ENCODE results near the gene SCN4A.
"Not testable (repeated sequence)": the region's sequence is repeated elsewhere in the genome, so short reads cannot be mapped to it uniquely, and the experiment has no call there.

SCN4A gene

DNA sequence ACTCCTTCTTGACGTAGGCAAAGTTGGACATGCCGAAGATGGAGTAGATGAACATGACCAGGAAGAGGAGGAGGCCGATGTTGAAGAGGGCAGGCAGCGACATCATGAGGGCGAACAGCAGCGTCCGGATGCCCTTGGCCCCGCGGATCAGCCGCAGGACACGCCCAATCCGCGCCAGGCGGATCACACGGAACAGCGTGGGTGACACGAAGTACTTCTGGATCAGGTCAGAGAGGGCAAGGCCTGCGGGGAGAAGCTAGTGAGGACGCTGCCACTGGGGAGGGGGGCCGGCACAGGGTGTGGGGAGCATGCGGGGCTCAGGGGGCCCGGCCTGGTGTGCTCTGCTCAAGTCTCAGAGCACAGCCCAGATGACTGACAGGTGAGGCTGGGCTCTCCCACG, 31.0 kb downstream of the SCN4A start:
- FAIRE-seq (no peak), DNase-seq (ENCODE audit: extremely low spot score, insufficient read length, low read depth) (no peak)

- no peak for FAIRE-seq
- no peak for DNase-seq (ENCODE audit: extremely low spot score, insufficient read length, low read depth)
Observed at GRCh38 chr17:63941162-63941561, 31.6 kb downstream of the SCN4A start.

DNA sequence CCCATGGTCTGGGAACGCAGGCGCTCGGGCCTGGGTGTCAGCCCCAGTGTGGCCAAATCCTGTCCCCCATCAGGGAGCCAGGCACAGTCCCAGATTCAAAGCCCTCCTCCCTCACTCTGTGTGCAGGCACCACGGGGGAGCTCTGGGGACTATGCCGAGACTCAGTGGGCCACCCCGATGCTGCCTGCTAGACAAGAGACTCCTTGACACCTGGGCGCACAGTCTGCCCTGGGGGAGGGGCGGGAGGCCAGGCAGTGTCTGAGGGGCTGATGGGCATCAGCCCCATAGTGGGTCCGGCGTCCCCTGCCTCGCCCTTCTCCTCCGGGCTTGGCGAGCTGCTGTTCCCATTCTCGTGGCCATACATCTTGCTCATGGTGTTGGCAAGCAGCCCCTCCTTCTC, 32.1 kb downstream of the SCN4A start:
- FAIRE-seq (no peak), DNase-seq (ENCODE audit: extremely low spot score, insufficient read length, low read depth) (no peak)

- no peak for DNase-seq (ENCODE audit: extremely low spot score, insufficient read length, low read depth)
- no peak for FAIRE-seq
Observed at GRCh38 chr17:63939884-63940283, 32.8 kb downstream of the SCN4A start.

- no peak for DNase-seq (ENCODE audit: extremely low spot score, insufficient read length, low read depth)
- no peak for FAIRE-seq
Observed at GRCh38 chr17:63939401-63939800, 33.3 kb downstream of the SCN4A start.

DNA sequence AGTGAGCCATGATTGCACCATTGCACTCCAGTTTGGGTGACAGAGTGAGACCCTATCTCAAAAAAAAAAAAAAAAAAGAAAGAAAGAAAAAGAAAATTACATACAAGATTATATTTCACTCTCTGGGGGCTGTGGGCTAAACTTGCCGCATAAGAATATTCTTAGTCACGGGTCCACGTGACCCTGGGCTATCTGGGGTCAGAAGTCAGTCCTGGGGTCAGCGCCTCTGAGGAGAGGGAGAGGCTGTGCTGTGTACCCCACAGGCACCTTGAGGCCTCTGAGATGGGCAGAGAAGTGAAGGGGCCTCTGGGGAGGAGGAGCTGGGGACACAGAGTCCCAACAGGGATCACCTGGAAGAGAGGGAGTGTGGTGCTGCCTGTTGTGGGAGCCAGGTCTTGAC, 34.8 kb downstream of the SCN4A start:
- FAIRE-seq, result no peak
- no peak for DNase-seq (ENCODE audit: extremely low spot score, insufficient read length, low read depth)

DNA sequence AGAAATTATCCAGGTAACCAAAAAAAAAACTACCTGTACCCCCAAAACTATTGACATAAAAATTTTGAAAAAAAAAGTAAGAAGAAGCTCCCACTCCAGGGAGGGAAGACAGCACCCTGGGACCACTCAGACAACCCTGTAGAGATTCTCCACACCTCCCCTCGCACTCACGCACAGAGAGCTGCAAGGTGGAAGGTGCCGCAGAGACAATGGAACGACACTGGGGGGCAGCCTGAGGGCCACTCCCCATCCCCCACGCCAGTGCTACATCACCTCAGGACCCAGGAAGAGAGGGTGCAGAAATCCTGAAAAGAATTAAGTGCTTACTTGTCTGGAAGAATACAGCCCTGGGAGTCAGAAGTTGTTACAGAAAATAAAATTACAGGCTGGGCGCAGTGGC, 35.4 kb downstream of the SCN4A start:
- no peak for FAIRE-seq

DNA sequence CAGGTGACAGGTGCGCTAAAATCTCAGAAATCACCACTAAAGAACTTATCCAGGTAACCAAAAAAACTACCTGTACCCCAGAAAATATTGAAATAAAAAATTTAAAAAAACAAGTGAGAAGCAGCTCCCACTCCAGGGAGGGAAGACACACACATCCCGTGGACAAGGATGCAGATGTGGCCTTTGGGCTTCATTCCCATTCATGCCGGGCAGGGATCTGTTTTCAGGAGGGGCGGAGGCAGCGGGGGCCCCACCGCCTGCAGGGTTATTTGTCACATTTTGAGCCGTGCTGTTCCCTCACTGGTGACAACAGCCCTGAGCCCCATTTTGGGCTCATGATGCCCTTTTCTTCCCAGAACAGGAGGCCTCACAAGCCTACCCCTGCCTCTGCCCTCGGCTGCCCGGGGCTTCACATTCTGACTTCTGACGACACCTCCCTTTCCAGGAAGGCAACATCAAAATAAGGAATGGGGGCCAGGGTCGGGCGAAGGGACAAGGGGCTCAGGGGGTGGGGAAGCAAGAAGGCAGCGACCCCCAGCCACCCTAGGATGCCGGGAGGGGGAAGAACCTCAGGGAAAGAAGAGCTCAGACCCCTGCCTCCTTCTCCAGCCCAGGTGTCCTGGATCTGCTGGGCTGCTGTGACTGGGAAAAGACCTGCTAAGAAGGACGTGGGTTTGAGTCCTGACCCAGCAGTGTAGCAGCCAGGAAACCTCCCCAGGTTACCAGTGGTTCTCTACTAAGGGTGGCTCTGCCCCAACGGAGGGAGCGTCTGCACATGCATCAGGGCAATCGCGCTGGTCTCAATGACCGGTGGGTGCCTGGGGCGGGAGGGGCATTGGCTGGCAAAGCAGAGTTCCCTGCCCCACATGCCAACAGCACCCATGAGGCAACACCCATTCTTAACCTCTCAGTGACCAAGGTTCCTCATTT, 38.3 kb downstream of the SCN4A start:
- FAIRE-seq (no peak), DNase-seq (ENCODE audit: extremely low spot score, insufficient read length, low read depth) (no peak)

More for the DNA sequence above, 35.4 kb downstream of the SCN4A start:
- no peak for DNase-seq (ENCODE audit: extremely low spot score, insufficient read length, low read depth)

DNA sequence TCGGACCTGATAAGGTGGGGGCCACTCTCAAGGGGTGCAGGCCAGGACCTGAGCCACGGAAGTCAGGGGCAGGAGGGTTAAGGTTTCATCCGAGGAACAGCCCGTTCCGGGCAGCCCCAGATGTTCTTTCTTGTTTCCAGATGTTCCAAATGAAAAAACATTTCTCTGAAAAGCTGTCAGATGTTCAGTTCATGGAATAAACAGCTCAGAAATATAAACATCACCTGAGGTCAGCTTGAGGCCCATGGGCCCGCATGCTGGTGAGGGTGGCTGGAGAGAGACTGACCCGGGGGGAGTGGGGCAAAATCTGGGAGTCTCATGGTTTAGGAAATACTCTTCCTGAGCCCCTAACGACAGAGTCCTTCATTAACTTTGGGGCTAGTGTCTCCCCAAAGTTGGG, 39.1 kb downstream of the SCN4A start:
- FAIRE-seq (no peak), DNase-seq (ENCODE audit: extremely low spot score, insufficient read length, low read depth) (no peak)

DNA sequence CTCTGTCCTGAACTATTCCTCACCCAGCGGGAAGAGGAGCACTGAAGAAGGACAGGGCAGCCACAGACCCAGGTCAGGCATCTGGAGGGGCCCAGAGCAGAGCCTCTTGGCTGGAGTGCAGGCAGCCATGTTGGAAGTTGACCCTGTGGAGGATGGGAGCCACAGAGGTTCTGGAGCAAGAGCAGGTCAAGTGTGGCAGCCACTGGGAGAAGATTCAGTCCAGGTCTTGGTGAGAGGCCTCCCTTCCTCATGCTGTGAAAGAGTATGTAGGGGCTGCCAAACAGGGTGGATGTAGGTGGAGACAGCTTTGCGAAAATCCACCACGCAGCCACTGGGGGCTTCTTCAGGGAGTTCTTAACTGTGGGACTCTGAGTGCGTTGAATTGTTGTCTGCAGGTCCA, 40.0 kb downstream of the SCN4A start:
- DNase-seq (ENCODE audit: extremely low spot score, insufficient read length, low read depth) (no peak), FAIRE-seq (no peak)

- FAIRE-seq, result peak; percentile 96
- DNase-seq (ENCODE audit: extremely low spot score, insufficient read length, low read depth), result peak; percentile 84
Observed at GRCh38 chr17:63931981-63932561, 40.6 kb downstream of the SCN4A start, which contains the start of gene CD79B. Gene CD79B (minus strand): TSS chr17:63932331. CDS start chr17:63932261, 70 bp downstream.

GRCh38 chr17:63930951-63931575, 41.7 kb downstream of the SCN4A start:
- no peak for DNase-seq (ENCODE audit: extremely low spot score, insufficient read length, low read depth)
- FAIRE-seq, result peak; percentile 83

DNA sequence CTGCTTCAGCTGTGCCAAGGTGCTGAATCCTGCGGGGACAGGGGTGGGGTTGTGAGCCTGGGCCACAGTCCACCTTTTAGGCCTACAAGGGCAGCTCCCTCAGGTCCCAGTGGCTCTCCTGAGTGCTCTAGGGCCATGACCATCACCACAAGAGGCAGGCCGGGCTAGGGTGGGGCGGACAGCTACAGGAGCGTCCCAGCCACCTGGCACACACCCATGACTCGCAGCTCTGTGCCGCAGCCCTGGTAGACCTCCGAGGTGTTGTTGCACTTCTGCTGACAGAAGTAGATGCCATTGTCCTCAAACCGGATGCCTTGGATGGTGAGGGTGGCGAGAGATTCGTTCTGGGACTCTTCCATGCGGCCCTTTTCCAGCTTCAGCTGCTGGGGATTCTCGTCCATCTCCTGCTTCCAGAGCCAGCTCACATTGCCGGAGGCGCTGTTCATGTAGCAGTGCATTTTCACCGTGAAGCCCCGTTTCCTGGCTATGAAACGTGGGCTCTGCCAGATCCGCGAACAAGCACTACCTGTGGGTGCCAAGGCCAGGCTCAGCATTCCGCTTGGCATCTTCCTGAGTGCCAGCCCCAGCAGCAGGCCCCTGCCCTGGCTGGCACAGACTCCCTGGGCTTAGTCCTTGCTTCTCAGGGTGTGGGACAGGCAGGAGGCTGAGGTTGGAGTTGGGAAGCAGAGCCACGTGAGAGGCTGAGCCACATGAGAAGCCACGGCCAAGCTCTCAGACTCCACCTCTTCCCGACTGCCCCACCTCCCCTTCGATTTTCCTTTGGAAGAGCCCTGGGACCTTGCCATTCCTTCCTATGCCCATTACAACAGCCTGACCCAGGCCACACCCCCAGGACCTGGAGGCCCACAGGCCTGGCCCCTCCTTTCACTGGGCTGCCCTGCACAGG, 42.6 kb downstream of the SCN4A start:
- DNase-seq (ENCODE audit: extremely low spot score, insufficient read length, low read depth), result no peak
- no peak for FAIRE-seq

GRCh38 chr17:63928966-63929695, 43.6 kb downstream of the SCN4A start:
- FAIRE-seq, result no peak
- DNase-seq (ENCODE audit: extremely low spot score, insufficient read length, low read depth), result no peak

GRCh38 chr17:63928172-63928666, 44.5 kb downstream of the SCN4A start:
- FAIRE-seq, result no peak
- DNase-seq (ENCODE audit: extremely low spot score, insufficient read length, low read depth), result no peak

GRCh38 chr17:63927464-63928171, 45.1 kb downstream of the SCN4A start:
- peak; percentile 60 for FAIRE-seq
- no peak for DNase-seq (ENCODE audit: extremely low spot score, insufficient read length, low read depth)

DNA sequence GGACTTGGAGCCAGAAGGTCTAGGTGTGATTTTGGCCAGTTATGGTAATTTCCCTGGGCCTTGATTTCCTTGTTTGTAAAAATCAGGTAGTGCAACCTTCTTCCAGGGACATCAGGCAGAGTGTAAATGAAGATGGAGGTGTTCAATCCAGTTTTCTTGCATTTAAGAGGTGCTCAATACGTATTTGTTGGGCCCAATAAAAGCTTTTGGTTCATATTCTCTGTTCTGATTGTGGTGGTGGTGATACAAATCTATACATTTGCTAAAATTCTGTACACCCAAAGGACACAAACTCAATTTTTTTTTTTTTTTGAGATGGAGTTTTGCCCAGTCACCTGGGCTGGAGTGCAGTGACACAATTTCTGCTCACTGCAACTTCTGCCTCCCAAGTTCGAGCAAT, 46.6 kb downstream of the SCN4A start:
- DNase-seq (ENCODE audit: extremely low spot score, insufficient read length, low read depth), result no peak
- FAIRE-seq, result no peak

DNA sequence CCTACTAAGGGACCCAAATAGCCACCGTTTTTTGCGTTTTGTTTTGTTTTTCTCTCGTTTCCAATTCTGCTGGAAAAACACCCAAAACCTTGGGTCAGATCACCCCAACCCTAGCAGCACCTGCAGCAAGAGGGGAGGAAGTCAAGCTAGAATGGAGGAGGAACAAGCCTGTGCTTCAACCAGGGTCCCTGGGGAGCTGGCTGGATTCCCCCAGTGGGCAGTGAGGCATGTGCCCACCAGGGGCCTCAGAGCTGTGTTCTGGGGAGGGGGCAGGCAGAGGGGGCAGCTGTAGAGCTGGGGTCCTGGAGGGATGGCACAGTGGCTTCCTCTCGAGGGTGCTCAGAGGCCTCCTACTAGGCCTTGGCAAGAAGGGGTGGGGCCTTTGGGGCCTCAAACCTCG, 47.1 kb downstream of the SCN4A start:
- no peak for FAIRE-seq
- no peak for DNase-seq (ENCODE audit: extremely low spot score, insufficient read length, low read depth)

DNA sequence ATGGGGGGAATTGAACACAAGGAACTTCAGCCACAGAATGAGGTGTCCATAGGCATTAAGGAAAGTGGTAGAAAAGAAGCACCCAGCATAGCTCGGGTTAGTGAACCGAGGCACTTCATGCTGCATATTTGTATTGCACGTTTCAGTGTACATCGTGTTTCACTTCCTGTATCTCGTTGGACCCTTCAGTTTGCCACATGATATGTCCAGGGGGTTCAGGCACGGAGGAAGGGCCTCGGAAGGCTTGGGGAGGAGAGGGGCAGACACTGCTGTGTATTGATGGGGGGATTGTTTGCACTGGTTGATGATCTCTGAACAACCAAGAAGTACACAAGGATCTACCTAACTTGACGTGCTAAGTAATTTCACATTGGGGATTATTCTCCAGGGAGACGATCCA, 50.3 kb downstream of the SCN4A start:
- DNase-seq (ENCODE audit: extremely low spot score, insufficient read length, low read depth), result not testable (repeated sequence)
- peak; percentile 74 for FAIRE-seq

Data from GM18507 (cell line).